ENCODE measurements around the gene ERCC5. TPM values are rescaled to one million over a fixed set of nuclear protein-coding genes. Genes with fewer than 3 reads are reported as not detected.

Gene ERCC5
- total and polyA plus RNA-seq, 2 donors (not counting 1 experiment from before 2014, with no cell fraction given), result 34.7 to 88.3 TPM

DNA sequence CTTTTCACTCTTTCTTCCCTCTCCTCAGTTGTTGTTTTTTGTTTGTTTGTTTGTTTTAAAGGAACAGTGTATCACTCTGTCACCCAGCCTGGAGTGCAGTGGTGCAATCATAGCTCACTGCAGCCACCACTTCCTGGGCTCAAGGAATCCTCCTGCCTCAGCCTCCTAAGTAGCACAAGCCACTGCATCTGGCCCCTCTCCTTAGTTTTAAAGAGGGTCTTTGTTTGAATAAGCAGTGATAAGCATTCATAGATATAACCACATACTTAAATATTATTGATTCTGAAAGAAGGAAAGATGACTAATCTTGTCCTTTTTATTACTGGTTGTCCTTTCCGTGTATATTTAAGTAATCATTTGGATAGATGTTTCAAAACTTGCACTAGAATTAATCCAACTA lies 26.7 kb downstream of the ERCC5 start:
- Histone ChIP-seq H3K27me3 (replicated peaks in 1 of 4; ENCODE audit: control extremely low read depth in 1 of 4, control insufficient read depth in 3 of 4, insufficient read depth in 4 of 4, low read length in 3 of 4) (no peaks in the 10 kb centered on the region), H3K9me3 (ENCODE audit: control extremely low read depth in 1 of 3, control insufficient read depth in 2 of 3, insufficient read depth in 1 of 3, low read length in 2 of 3) (no peaks in the 10 kb centered on the region), H3K36me3 (replicated peaks in 1 of 2; ENCODE audit: control extremely low read depth in 1 of 2, control insufficient read depth in 1 of 2, extremely low read depth in 1 of 2, insufficient read depth in 2 of 2, low read length in 1 of 2) (peaks cover 10 to 67% of the 10 kb centered on the region in 2 experiments), H3K79me2 (ENCODE audit: control insufficient read depth, insufficient read depth, low read length) (peaks cover 7% of the 10 kb centered on the region), H4K20me1 (ENCODE audit: control insufficient read depth, insufficient read depth, low read length, poor library complexity, severe bottlenecking) (peaks cover 14% of the 10 kb centered on the region), H3K4me2 (replicated peaks; ENCODE audit: low read depth, low read length, poor library complexity, severe bottlenecking) (no peak overlapping the region), H3K27ac (ENCODE audit: low read length in 2 of 2) (no peak overlapping the region), H3K9ac (ENCODE audit: low read length) (no peak overlapping the region), H2AFZ (ENCODE audit: insufficient read depth, low read depth, low read length, poor library complexity, severe bottlenecking) (no peak overlapping the region), H3K4me1 (ENCODE audit: control insufficient read depth in 2 of 2, insufficient read depth in 2 of 2, low read length in 2 of 2) (peaks cover 0 to 4% of the 10 kb centered on the region in 2 donors), H3K4me3 (ENCODE audit: control extremely low read depth in 1 of 5, extremely low read depth in 1 of 5, insufficient read depth in 1 of 5, low read depth in 2 of 5, low read length in 4 of 5) (no peak overlapping the region)
- no peaks in the 10 kb centered on the region for H3K27me3 Mint-ChIP-seq
- no peak overlapping the region for H3K4me3 Mint-ChIP-seq
- H3K9me3 Mint-ChIP-seq (ENCODE audit: insufficient read depth), result no peaks in the 10 kb centered on the region
- TF ChIP-seq, protein P1, sequence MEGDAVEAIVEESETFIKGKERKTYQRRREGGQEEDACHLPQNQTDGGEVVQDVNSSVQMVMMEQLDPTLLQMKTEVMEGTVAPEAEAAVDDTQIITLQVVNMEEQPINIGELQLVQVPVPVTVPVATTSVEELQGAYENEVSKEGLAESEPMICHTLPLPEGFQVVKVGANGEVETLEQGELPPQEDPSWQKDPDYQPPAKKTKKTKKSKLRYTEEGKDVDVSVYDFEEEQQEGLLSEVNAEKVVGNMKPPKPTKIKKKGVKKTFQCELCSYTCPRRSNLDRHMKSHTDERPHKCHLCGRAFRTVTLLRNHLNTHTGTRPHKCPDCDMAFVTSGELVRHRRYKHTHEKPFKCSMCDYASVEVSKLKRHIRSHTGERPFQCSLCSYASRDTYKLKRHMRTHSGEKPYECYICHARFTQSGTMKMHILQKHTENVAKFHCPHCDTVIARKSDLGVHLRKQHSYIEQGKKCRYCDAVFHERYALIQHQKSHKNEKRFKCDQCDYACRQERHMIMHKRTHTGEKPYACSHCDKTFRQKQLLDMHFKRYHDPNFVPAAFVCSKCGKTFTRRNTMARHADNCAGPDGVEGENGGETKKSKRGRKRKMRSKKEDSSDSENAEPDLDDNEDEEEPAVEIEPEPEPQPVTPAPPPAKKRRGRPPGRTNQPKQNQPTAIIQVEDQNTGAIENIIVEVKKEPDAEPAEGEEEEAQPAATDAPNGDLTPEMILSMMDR (IDR thresholded peaks at IDR 0.05), result no peak
- TF ChIP-seq EZH2 (IDR thresholded peaks at IDR 0.05; ENCODE audit: borderline replicate concordance, insufficient read depth, low read depth, low read length, poor library complexity, severe bottlenecking), result no peak
- intact Hi-C loops (cut with micrococcal nuclease), result no loop called here
- WGBS (ENCODE audit: insufficient coverage), result no CpG with 5 or more reads among the region's 1 CpG
- H3K4me1 Mint-ChIP-seq, result peaks cover 7% of the 10 kb centered on the region
- DNase-seq, result no peak
- POLR2A ChIA-PET, result no interaction called here
- ATAC-seq (ENCODE audit: low read depth), result no peak
- H3K27ac Mint-ChIP-seq, result no peak overlapping the region
- CTCF ChIA-PET, result no interaction called here

DNA sequence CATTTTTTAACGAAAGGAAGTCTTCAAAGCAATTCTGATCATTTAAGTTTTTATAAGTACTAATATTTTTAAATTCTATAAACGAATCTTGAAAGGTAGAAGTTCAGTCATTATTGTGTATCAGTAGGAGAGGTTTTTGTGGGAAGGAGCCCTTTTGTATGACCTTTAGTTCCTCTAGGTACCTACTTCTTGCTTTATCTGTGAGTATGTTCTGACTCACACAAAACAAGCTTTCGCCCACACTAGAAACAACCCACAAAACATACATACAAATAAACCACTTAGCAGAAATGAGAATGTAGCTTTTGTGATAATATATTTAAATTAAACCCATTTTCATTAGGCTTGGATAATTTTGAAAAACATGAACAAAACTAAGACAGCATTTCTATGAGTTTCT lies 27.8 kb downstream of the ERCC5 start:
- Histone ChIP-seq H3K36me3 (replicated peaks in 1 of 2; ENCODE audit: control extremely low read depth in 1 of 2, control insufficient read depth in 1 of 2, extremely low read depth in 1 of 2, insufficient read depth in 2 of 2, low read length in 1 of 2) (peaks cover 10 to 60% of the 10 kb centered on the region in 2 experiments), H4K20me1 (ENCODE audit: control insufficient read depth, insufficient read depth, low read length, poor library complexity, severe bottlenecking) (peaks cover 14% of the 10 kb centered on the region), H3K4me3 (ENCODE audit: control extremely low read depth in 1 of 5, extremely low read depth in 1 of 5, insufficient read depth in 1 of 5, low read depth in 2 of 5, low read length in 4 of 5) (no peak overlapping the region), H3K9me3 (ENCODE audit: control extremely low read depth in 1 of 3, control insufficient read depth in 2 of 3, insufficient read depth in 1 of 3, low read length in 2 of 3) (no peaks in the 10 kb centered on the region), H3K4me1 (ENCODE audit: control insufficient read depth in 2 of 2, insufficient read depth in 2 of 2, low read length in 2 of 2) (peaks cover 0 to 4% of the 10 kb centered on the region in 2 donors), H3K4me2 (replicated peaks; ENCODE audit: low read depth, low read length, poor library complexity, severe bottlenecking) (no peak overlapping the region), H3K79me2 (ENCODE audit: control insufficient read depth, insufficient read depth, low read length) (peaks cover 7% of the 10 kb centered on the region), H3K27me3 (replicated peaks in 1 of 4; ENCODE audit: control extremely low read depth in 1 of 4, control insufficient read depth in 3 of 4, insufficient read depth in 4 of 4, low read length in 3 of 4) (no peaks in the 10 kb centered on the region), H3K27ac (ENCODE audit: low read length in 2 of 2) (no peak overlapping the region), H2AFZ (ENCODE audit: insufficient read depth, low read depth, low read length, poor library complexity, severe bottlenecking) (no peak overlapping the region), H3K9ac (ENCODE audit: low read length) (no peak overlapping the region)
- Mint-ChIP-seq H3K4me3 (no peak overlapping the region), H3K27me3 (no peaks in the 10 kb centered on the region), H3K27ac (no peak overlapping the region), H3K9me3 (ENCODE audit: insufficient read depth) (no peaks in the 10 kb centered on the region), H3K4me1 (peaks cover 7% of the 10 kb centered on the region)
- ChIA-PET CTCF (interaction anchor here (1.0 to 1.6 kb wide), 2 partner anchors 12 to 25 kb away, joined by 3 read pairs; no protein-coding TSS in a partner anchor), POLR2A (no interaction called here)
- intact Hi-C loops (cut with micrococcal nuclease), result no loop called here
- no CpG with 5 or more reads among the region's 3 CpGs for WGBS (ENCODE audit: insufficient coverage)
- TF ChIP-seq, protein P1 (IDR thresholded peaks at IDR 0.05), result no peak
- TF ChIP-seq EZH2 (IDR thresholded peaks at IDR 0.05; ENCODE audit: borderline replicate concordance, insufficient read depth, low read depth, low read length, poor library complexity, severe bottlenecking), result no peak
- no peak for DNase-seq
- no peak for ATAC-seq (ENCODE audit: low read depth)
